ENCODE measurements around the gene TEN1.

Gene TEN1

GRCh38 chr17:76008208-76008607 is 29.2 kb downstream of the TEN1 start:
- DNase-seq: no peak

- DNase-seq: no peak
Measured at GRCh38 chr17:76008630-76009425, 29.8 kb downstream of the TEN1 start.

- DNase-seq: no peak
Measured at GRCh38 chr17:76009447-76009846, 30.4 kb downstream of the TEN1 start.

GRCh38 chr17:76009969-76010661 is 31.1 kb downstream of the TEN1 start:
- DNase-seq: no peak

DNA sequence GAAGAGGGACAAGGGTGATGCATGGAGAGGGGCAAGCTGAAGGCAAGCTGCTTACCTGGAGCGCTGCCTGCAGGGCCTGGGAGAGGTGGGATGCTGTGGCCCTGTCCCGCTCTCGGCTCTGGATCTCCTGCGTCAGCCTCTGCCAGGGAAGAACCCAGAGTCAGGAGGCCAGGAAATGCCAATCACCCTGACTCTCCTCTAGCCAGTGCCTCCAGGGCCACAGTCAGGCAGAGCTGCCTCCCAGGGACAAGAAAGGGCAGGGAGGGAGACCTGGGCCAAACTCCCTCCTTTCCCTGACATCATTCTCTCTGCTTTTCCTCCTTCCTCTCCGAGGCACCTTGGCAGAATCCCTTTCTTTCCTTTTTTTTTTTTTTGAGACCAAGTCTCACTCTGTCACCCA is 32.9 kb downstream of the TEN1 start:
- no peak for DNase-seq

GRCh38 chr17:76013377-76013932 is 34.4 kb downstream of the TEN1 start:
- DNase-seq: no peak

DNA sequence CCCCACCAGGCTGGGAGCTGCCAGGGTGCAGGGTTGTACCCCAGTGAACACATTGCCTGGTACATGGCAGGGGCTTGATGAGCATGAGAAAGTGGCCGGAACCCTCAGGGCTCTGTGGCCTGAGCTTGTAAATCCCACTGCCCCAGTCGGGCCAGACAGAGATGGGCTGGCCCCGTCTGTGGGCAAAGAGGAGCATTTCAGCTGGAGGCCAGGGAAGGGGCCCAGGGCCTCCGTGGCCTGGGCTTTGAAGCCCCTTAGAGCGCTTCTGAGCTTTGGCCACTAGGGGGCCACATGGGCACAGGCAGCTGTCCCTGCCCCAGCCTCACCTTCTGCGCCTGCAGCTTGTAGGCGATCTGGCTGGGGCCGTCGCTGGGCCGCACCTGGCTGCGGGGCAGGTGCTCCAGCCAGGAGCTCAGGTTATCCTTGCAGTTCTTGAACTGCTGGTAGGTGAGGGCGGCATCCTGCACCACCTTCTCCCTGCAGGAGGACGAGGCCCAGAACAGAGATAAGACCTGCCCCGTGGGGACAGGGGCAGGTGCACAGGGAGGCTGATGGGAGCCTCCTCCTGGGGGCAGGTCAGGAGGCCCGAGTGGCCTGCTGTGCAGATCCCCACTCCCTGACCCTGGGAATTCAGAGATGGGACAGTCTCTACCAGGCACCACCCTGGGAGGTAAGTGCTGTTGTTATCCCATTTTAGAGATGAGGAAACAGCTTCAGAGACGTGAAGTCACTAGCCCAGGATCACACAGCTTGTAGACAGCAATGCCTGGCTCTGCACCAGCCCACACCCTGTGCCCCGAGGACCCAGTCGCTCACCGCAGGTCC is 35.3 kb downstream of the TEN1 start:
- DNase-seq: peak; percentile 78

GRCh38 chr17:76014925-76015261 is 35.9 kb downstream of the TEN1 start:
- DNase-seq: peak; percentile 9

DNA sequence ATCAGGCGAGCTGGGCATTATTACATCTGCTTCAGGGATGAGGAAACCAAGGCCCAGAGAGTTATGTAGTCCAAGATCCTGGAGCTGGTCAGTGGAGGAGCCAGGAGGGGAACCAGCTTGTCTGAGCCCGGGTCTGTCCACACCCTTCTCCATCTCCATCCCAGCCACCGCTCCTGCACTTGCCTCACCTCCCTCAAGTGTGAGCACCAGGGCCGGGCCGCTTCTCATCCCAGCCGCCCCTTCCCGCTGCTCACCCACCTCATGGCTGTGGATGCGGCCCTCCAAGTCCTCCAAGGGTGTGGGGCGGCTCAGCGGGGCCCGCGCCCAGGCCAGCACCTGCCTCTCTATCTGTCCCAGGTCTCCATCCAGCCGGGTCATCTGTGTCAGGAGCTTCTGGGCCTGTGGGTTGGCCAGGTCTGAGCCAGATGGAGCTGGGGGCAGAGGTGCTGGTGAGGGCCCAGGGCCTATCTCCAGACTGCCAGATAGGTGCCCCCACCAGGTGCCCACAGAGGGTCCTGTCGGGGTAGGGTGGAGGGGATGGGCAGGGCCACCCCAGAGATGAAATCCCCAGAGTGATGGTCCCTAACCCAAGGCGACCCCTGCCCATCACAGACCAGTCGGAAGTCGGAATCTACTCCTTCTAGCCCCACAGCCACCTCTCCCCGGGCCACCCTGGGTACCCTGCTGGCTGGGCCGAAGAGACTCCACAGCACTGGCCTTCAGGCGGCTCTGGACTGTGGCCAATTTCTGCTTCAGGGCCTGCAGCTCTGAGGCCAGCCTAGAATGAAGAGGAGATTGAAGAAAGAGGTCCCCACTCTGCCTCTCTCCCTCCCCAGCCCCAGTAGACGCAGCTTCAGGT is 38.7 kb downstream of the TEN1 start:
- no peak for DNase-seq

GRCh38 chr17:76018340-76018680 is 39.3 kb downstream of the TEN1 start:
- no peak for DNase-seq

DNA sequence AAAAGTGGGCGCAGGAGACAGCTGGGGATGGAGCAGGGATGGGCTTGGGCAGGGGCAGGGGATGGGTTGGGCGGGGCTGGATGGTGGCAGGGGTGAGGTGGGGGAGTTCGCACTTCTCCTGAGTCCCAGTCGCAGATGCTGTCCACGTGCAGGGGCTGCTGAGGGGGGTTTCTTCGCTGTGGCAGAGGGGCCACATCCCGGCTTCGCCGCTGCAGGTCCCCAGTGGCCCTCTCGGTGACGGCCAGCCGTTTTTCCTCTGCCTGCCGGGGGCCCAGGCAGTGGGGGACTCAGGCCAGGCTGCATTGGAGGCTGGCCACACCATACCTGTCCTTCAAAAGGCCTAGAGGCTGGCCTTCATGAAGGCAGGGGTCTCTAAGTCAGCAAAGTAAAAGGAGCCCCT is 39.8 kb downstream of the TEN1 start:
- DNase-seq: no peak

DNA sequence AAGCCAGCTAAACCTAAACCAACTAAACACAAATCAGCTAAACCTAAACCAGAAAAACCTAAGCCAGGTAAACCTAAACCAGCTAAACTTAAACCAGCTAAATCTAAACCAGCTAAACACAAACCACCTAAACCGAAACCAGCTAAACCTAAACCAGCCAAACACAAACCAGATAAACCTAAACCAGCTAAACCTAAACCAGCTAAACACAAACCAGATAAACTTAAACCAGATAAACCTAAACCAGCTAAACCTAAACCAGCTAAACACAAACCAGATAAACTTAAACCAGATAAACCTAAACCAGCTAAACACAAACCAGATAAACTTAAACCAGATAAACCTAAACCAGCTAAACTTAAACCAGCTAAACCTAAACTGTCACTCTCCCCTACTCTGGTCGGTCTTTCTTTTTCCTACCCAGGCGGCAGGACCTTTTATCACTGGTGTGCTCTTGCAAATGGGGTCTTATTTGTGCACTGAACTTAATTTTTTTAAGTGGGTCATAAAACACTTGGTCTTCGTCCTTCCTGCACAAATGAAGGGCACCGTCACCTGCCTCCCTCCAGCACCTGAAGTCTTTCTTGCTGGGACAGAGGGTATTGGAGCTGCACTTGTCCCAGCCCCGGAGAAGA is 40.9 kb downstream of the TEN1 start:
- no peak for DNase-seq

DNA sequence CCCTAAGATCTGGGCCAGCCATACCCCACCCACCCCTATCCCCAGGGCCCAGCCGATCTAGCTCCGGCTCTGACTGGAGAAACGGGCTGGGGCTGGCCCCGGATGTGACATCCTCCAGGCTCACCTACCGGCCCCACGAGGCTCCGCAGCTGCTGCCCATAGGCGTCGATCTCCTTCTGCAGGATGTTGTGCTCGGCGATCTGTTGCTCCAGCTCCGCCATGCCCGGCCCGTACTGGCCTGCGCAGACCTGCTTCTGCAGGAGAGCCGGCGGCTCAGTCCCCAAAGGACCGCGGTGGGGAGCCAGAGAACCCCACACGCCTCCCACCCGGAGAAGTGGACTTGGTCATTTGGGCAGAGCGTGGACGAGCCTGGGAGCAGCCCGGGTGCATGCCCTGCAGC is 43.2 kb downstream of the TEN1 start:
- no peak for DNase-seq

- no peak for DNase-seq
Measured at GRCh38 chr17:76022973-76023899, 44.2 kb downstream of the TEN1 start.

- DNase-seq: no peak
Measured at GRCh38 chr17:76023900-76024237, 44.8 kb downstream of the TEN1 start.

DNA sequence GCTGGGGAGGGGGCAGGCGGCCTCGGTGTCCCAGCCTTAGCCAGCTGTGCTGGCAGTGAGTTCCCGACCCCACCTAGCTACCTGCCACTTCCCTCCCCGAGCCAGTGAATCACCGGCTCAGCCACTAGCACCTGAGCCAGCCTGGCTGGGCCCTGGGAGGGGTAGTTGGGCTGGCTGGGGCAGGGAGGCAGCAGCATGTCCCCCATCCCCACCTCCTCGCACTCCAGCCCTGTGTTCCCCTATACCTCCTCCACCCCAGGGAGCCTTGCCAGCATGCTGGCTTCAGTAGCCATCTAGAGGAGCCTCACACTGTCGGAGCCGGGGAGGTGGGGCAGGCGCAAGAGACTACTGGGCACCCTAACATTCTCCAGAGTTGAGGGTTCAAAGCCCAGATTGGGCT is 45.3 kb downstream of the TEN1 start:
- DNase-seq: no peak

- no peak for DNase-seq
Measured at GRCh38 chr17:76025294-76025693, 46.3 kb downstream of the TEN1 start.

DNA sequence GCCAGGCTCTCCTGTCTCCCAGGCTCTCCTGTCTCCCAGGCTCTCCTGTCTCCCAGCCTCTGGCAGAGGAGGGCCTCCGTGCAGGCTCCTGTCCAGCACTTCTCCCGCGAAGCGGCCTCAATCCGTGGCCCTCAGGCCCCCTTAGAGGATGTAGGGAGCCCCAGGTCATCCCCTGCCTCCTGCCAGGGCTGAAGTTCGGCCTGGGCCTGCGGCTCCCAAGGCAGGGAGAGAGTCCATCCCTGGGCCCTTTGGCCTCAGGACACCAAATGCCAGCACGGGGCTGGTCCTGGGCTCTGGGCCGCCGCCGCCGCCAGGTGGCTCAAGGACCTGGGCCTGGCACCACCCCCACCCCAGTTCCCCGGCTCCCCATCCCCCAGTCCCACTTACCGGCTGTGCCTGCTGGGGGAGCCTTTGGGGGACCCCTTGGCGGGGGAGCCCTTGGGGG is 47.7 kb downstream of the TEN1 start:
- no peak for DNase-seq

DNA sequence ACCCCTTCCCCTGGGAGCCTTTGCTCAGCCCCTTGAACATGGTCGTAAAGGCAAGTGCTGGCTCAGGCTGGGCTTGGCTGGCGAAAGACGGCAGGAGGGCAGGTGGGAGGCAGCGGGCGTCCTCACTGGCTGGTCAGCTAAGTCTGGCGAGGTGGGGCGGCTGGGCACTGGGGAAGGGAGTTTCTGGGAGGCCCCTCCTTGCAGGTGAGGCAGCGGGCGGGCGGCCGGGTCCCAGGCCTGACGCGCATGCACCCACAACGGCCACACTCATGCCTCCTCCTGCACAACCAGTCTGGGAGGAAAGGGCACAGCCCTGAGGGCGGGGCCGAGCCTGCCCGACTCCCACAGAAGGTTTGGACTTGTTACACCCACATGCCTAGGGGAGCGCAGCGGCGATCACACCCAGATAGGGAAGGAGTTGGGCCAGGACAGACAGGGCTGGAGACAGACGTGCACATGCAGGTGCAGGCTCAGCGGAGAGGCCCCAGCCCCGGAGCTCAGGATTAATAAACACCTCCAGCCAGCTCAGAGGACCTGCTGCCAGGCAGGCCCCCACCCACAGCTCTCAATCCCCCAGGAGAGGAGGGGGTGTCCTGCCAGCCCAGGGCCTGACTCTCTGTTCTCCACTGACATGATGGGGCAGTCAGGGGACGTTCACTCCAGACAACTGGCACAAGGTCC is 48.3 kb downstream of the TEN1 start, which contains the start of gene EVPL:
Gene EVPL, minus strand, starts transcription at position 148 of the 681 bp plus-strand sequence. Its CDS starts 108 bp downstream, at position 40.
- peak; percentile 72 for DNase-seq

Data from NCI-H510A treated with DMSO at 0.1 percent for 48 hours (cell line).